ENCODE measurements around the gene FRA10AC1.

FRA10AC1 gene

GRCh38 chr10:93719901-93720300, 17.5 kb upstream of the FRA10AC1 start:
- TF ChIP-seq, protein P1, sequence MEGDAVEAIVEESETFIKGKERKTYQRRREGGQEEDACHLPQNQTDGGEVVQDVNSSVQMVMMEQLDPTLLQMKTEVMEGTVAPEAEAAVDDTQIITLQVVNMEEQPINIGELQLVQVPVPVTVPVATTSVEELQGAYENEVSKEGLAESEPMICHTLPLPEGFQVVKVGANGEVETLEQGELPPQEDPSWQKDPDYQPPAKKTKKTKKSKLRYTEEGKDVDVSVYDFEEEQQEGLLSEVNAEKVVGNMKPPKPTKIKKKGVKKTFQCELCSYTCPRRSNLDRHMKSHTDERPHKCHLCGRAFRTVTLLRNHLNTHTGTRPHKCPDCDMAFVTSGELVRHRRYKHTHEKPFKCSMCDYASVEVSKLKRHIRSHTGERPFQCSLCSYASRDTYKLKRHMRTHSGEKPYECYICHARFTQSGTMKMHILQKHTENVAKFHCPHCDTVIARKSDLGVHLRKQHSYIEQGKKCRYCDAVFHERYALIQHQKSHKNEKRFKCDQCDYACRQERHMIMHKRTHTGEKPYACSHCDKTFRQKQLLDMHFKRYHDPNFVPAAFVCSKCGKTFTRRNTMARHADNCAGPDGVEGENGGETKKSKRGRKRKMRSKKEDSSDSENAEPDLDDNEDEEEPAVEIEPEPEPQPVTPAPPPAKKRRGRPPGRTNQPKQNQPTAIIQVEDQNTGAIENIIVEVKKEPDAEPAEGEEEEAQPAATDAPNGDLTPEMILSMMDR (IDR thresholded peaks at IDR 0.05; ENCODE audit: low read depth, low read length) = no peak
- DNase-seq = no peak
- no peaks in the 10 kb centered on the region for H3K36me3 ChIP-seq
- no peaks in the 10 kb centered on the region for H3K27me3 ChIP-seq
- no peaks in the 10 kb centered on the region for H3K4me1 ChIP-seq
- no peak overlapping the region for H3K4me3 ChIP-seq (ENCODE audit: low read depth, low read length)
- H3K9me3 ChIP-seq = no peaks in the 10 kb centered on the region

DNA sequence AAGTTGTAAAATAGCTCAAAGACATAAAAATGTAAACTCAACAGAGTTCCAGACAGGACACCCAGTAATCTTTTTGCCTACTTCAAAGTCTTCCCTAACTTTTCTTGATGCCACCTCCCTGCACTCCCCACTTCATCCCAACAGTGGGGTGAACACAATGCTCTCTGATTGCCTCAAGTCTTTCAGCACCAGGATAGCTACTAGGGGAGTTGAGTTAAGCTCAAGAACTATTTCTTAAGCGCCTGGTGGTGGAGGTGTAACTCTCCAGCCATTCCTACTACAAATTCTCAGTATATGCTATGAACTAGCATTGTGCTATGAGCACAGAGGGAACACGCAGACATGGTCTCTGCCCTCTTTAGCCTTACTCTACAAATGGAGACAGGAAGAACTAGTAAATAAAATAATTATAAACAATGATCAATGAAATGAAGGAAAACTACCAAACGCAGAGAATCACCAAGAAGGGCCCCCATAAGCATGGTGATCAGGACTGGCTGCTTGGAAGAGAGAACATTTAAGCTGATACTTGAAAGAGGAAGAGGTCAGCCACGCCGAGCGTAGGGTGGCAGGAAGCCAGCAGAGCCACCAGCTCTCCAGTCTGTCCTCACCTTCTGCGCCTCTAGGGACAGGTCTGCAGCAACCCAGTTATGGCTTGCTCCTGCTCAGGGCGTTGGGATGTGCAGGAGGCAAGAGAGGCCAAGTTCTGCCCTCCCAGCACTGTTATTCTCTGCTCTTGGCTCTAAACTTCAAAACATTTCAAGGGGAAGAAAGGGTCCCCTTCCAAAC, 16.7 kb upstream of the FRA10AC1 start:
- H3K9me3 ChIP-seq = no peaks in the 10 kb centered on the region
- no peaks in the 10 kb centered on the region for H3K36me3 ChIP-seq
- no peaks in the 10 kb centered on the region for H3K4me1 ChIP-seq
- H3K27me3 ChIP-seq = no peaks in the 10 kb centered on the region
- TF ChIP-seq, protein P1 (IDR thresholded peaks at IDR 0.05; ENCODE audit: low read depth, low read length) = no peak
- peak; percentile 12 for DNase-seq
- no peak overlapping the region for H3K4me3 ChIP-seq (ENCODE audit: low read depth, low read length)

GRCh38 chr10:93716766-93717165, 14.4 kb upstream of the FRA10AC1 start:
- TF ChIP-seq, protein P1 (IDR thresholded peaks at IDR 0.05; ENCODE audit: low read depth, low read length) = no peak
- no peaks in the 10 kb centered on the region for H3K36me3 ChIP-seq
- H3K9me3 ChIP-seq = no peaks in the 10 kb centered on the region
- no peak overlapping the region for H3K4me3 ChIP-seq (ENCODE audit: low read depth, low read length)
- DNase-seq = no peak
- no peaks in the 10 kb centered on the region for H3K27me3 ChIP-seq
- H3K4me1 ChIP-seq = no peaks in the 10 kb centered on the region

- Histone ChIP-seq H3K4me3 (ENCODE audit: low read depth, low read length) (no peak overlapping the region), H3K4me1 (no peaks in the 10 kb centered on the region; the same call in none of the 2 replicates), H3K27me3 (no peaks in the 10 kb centered on the region), H3K36me3 (no peaks in the 10 kb centered on the region), H3K9me3 (no peaks in the 10 kb centered on the region)
- TF ChIP-seq, protein P1 (IDR thresholded peaks at IDR 0.05; ENCODE audit: low read depth, low read length) = no peak
- no peak for DNase-seq
Observed at GRCh38 chr10:93715345-93715744, 13.0 kb upstream of the FRA10AC1 start.

DNA sequence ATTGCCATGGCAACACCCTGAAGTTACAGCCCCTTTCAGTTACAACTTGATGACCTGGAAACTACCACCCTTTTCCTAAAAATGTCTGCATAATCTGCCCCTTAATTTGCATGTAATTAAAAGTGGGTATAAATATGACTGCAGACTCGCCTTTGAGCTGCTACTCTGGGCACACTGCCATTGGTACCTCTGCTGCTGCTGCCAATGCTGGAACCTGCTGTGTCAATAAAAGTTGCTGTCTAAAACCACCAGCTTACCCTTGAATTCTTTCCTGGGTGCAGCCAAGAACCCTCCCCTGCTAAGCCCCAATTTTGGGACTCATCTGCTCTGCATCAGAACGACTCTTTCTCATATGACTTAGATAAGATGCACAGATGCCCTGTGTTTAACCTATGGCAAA, 10.2 kb upstream of the FRA10AC1 start:
- no peak overlapping the region for H3K4me3 ChIP-seq (ENCODE audit: low read depth, low read length)
- H3K4me1 ChIP-seq = no peaks in the 10 kb centered on the region; the same call in none of the 2 replicates
- H3K9me3 ChIP-seq = no peaks in the 10 kb centered on the region
- no peak for DNase-seq
- TF ChIP-seq, protein P1 (IDR thresholded peaks at IDR 0.05; ENCODE audit: low read depth, low read length) = no peak
- no peaks in the 10 kb centered on the region for H3K27me3 ChIP-seq
- no peaks in the 10 kb centered on the region for H3K36me3 ChIP-seq

DNA sequence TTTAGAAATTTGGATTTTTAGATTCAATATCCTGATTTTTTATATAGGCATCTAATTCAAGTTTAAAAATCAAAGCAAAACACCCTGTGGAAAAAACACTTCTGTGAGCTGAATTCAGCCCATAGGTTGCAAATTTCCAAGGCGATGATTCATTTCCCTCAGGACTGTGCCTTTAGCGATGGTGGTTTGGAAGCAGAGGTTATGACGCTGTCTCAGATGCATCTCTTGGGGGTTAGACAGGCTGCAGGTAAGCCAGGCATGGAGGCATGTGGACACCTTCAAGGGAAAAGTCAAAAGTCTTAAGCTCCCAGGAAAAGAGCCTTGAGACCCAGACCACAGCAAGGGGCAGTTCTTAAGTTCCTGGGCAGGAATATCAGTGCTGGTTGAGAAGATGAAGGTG, 9.5 kb upstream of the FRA10AC1 start:
- no peak for DNase-seq
- Histone ChIP-seq H3K9me3 (no peaks in the 10 kb centered on the region), H3K36me3 (no peaks in the 10 kb centered on the region), H3K4me1 (no peaks in the 10 kb centered on the region; the same call in none of the 2 replicates), H3K4me3 (ENCODE audit: low read depth, low read length) (no peak overlapping the region), H3K27me3 (no peaks in the 10 kb centered on the region)
- TF ChIP-seq, protein P1 (IDR thresholded peaks at IDR 0.05; ENCODE audit: low read depth, low read length) = no peak

Data from BE2C (cell line).